Suprapubic skin (tissue), 4 donors: ENCODE data around the gene ANKRD11. TPM values are rescaled to one million over a fixed set of nuclear protein-coding genes. Genes with fewer than 3 reads are reported as not detected.
"Not testable (repeated sequence)": the region's sequence is repeated elsewhere in the genome, so short reads cannot be mapped to it uniquely, and the experiment has no call there.

Source experiments
- DNase-seq, 2 donors: peaks; one replicate each; pipeline ENCODE4 v3.0.0-alpha.2; 2019; ENCODE audit warnings: low spot score in 2 of 2
- H3K27ac ChIP-seq: fragments of 200-600 bp; sonication (generic); one replicate; pipeline ENCODE4 v1.5.1; 2019
- H3K27me3 ChIP-seq: fragments of 200-600 bp; sonication (generic); one replicate; pipeline ENCODE4 v1.5.1; 2019
- H3K36me3 ChIP-seq: fragments of 200-600 bp; sonication (generic); one replicate; pipeline ENCODE4 v1.5.1; 2019
- H3K4me1 ChIP-seq: fragments of 200-600 bp; sonication (generic); one replicate; pipeline ENCODE4 v1.5.1; 2019
- H3K4me3 ChIP-seq: fragments of 200-600 bp; sonication (generic); one replicate; pipeline ENCODE4 v1.5.1; 2019; ENCODE audit warnings: mild to moderate bottlenecking
- H3K9me3 ChIP-seq: fragments of 200-600 bp; sonication (generic); one replicate; pipeline ENCODE4 v1.5.1; 2019
- EP300 ChIP-seq: sonication (generic); formaldehyde crosslinking; IDR thresholded peaks from one replicate; pipeline ENCODE4 v1.6.1; 2017; ENCODE audit warnings: antibody characterized with exemption
- POLR2A ChIP-seq, 2 donors: fragments of 450-650 bp; IDR thresholded peaks; one replicate each; pipeline ENCODE4 v1.6.1; 2017; ENCODE audit warnings: antibody characterized with exemption in 2 of 2, mild to moderate bottlenecking in 2 of 2, moderate library complexity in 2 of 2
- POLR2AphosphoS5 ChIP-seq, 3 donors: sonication (generic); formaldehyde crosslinking; IDR thresholded peaks; one replicate each; pipeline ENCODE4 v1.6.1; 2017; ENCODE audit warnings: antibody characterized with exemption in 3 of 3
- WGBS: methylation state at CpG from one replicate; pipeline ENCODE4 v1.1.5; 2018; 5-methylcytosine and 5-hydroxymethylcytosine counted together
- total RNA-seq, 4 donors: library from RNA; depleted of rRNA; stranded (reverse); fragments of >200 nt; gene quantifications; one replicate each; pipeline ENCODE4 v1.1.0, GENCODE V29; 2016
- TF ChIP-seq, protein P1 (sequence below), 2 donors: fragments of 200-600 bp in 1 of 2; fragments of 450-650 bp in 1 of 2; sonication (generic) in 1 of 2; IDR thresholded peaks; one replicate each; pipeline ENCODE4 v1.5.1; 2016 to 2019; ENCODE audit warnings: antibody characterized with exemption in 2 of 2, mild to moderate bottlenecking in 1 of 2, moderate library complexity in 1 of 2

Gene ANKRD11
- total RNA-seq, 4 donors from 2014 or later: 85.4 to 212 (median 127) TPM

DNA sequence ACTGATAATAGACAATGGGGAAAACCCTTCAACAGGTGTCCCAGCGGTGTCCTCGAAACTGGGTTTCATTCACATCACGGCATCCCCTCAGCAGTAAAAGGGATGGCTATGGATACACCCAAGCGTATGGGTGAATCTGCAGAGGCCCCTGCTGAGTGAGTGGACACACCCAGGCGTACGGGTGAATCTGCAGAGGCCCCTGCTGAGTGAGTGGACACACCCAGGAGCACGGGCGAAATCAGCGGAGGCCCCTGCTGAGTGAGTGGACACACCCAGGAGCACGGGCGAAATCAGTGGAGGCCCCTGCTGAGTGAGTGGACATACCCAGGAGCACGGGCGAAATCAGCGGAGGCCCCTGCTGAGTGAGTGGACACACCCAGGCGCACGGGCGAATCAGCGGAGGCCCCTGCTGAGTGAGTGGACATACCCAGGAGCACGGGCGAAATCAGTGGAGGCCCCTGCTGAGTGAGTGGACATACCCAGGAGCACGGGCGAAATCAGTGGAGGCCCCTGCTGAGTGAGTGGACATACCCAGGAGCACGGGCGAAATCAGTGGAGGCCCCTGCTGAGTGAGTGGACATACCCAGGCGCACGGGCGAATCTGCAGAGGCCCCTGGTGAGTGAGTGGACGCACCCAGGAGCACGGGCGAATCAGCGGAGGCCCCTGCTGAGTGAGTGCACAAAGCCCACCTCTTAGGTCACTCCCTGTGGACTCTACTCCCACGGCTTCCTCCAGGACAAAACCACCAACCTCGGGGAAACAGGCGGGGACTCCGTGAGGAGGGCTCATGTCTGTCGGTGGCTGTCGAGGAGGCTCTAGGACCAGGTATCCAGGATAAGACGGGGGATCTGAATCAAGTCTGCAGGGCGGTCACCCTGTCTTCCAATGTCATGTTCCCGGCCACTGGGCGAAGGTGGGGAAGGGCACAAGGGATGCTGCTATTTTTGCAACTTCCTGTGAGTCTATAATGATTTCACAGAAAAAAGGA lies 161.7 kb downstream of the ANKRD11 start:
- peaks cover 45% of the 10 kb centered on the region for H3K4me1 ChIP-seq
- 90% methylated on average over 41 of the region's 41 CpGs for WGBS
- H3K9me3 ChIP-seq, H3K36me3 ChIP-seq, H3K27ac ChIP-seq, DNase-seq, H3K27me3 ChIP-seq, H3K4me3 ChIP-seq: not testable (repeated sequence)

GRCh38 chr16:89326721-89327120 lies 163.6 kb downstream of the ANKRD11 start:
- no peaks in the 10 kb centered on the region for H3K27me3 ChIP-seq
- TF ChIP-seq POLR2A (IDR thresholded peaks at IDR 0.05) (no peak), EP300 (no peak), POLR2AphosphoS5 (IDR thresholded peaks at IDR 0.05) (no peak)
- TF ChIP-seq, protein P1, sequence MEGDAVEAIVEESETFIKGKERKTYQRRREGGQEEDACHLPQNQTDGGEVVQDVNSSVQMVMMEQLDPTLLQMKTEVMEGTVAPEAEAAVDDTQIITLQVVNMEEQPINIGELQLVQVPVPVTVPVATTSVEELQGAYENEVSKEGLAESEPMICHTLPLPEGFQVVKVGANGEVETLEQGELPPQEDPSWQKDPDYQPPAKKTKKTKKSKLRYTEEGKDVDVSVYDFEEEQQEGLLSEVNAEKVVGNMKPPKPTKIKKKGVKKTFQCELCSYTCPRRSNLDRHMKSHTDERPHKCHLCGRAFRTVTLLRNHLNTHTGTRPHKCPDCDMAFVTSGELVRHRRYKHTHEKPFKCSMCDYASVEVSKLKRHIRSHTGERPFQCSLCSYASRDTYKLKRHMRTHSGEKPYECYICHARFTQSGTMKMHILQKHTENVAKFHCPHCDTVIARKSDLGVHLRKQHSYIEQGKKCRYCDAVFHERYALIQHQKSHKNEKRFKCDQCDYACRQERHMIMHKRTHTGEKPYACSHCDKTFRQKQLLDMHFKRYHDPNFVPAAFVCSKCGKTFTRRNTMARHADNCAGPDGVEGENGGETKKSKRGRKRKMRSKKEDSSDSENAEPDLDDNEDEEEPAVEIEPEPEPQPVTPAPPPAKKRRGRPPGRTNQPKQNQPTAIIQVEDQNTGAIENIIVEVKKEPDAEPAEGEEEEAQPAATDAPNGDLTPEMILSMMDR (IDR thresholded peaks at IDR 0.05): no peak
- H3K4me1 ChIP-seq: peaks cover 65% of the 10 kb centered on the region
- H3K4me3 ChIP-seq: no peak overlapping the region
- WGBS: 84% methylated on average over 7 of the region's 7 CpGs
- peaks cover 5% of the 10 kb centered on the region for H3K36me3 ChIP-seq
- no peak for DNase-seq
- H3K9me3 ChIP-seq: no peaks in the 10 kb centered on the region
- H3K27ac ChIP-seq: no peak overlapping the region

DNA sequence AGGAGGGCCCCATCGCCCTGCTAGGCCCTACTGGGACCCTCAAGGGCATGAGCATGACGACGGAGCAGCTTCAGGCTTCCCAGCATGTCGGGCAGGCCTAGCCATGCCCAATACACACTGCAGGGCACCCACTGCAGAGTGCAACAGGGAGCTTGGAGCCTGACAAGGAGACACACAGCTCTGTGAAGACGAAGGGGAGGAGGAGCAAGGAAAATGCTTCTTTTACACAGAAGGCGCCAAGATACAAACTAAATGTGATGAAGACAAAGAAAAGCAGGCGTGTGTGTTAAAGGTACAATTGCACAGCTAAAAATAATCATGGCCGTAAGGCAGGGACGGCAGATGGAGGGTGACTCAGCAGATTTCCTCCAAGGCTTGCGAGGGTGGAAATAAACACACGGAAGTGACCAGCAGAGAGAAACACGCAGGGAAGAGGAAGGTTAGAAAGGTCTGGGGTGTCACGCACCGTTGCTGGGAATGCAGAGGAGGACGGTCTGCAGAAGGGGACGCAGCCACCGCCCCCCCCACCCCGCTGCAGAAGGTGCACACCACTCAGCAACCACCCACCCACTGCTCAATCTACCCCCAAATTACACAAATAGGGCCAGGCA lies 164.4 kb downstream of the ANKRD11 start:
- TF ChIP-seq, protein P1 (IDR thresholded peaks at IDR 0.05): no peak
- TF ChIP-seq POLR2AphosphoS5 (IDR thresholded peaks at IDR 0.05): peak in 1 of 3 donors; percentile 32
- Histone ChIP-seq H3K27ac (peak overlapping the region; percentile 51), H3K4me3 (no peak overlapping the region), H3K9me3 (no peaks in the 10 kb centered on the region), H3K4me1 (peaks cover 69% of the 10 kb centered on the region), H3K36me3 (peaks cover 5% of the 10 kb centered on the region), H3K27me3 (no peaks in the 10 kb centered on the region)
- DNase-seq: no peak
- WGBS: 18% methylated on average over 16 of the region's 18 CpGs

DNA sequence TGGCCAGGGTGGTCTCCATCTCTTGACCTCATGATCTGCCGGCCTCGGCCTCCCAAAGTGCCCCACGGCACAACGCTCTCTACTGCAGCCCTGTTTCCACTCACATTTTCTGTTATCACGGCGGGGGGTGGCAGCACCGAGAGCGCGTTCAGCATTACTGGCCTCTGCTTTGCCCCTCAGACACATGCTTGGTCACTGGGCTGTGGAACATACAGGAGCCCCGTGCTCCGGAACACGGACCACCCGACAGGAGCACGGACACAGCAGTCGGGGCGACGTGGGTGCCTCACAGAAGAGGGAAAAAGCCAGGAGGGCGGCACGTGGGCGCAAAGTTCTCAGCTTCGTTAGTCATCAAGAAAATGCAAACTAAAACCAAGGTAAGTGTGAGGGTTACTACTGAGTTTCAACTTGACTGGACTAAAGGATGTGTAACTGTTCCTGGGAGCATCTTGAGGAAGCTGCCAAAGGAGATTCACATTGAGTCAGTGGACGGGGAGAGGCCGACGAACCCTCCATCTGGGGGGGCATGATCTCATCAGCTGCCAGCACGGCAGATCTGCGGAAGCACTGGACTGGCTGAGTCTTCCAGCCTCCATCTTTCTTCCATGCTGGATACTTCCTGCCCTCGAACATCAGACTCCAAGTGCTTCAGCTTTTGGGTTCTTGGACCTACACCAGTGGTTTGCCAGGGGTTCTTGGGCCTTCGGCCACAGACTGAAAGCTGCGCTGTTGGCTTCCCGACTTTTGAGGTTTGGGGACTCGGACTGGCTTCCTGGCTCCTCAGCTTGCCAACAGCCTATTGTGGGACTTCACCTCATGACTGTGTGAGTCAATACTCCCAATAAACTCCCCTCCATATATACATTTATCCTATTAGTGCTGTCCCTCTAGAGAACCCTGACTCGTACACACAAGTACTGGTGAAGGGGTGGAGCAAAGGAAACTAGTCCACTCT lies 166.0 kb downstream of the ANKRD11 start:
- no peaks in the 10 kb centered on the region for H3K27me3 ChIP-seq
- H3K36me3 ChIP-seq: peaks cover 5% of the 10 kb centered on the region
- WGBS: 92% methylated on average over 32 of the region's 32 CpGs
- no peak overlapping the region for H3K27ac ChIP-seq
- peaks cover 72% of the 10 kb centered on the region for H3K4me1 ChIP-seq
- TF ChIP-seq POLR2AphosphoS5 (IDR thresholded peaks at IDR 0.05): no peak
- TF ChIP-seq, protein P1 (IDR thresholded peaks at IDR 0.05): no peak
- TF ChIP-seq POLR2A (IDR thresholded peaks at IDR 0.05): no peak
- no peak for TF ChIP-seq EP300
- H3K4me3 ChIP-seq: no peak overlapping the region
- DNase-seq: no peak
- H3K9me3 ChIP-seq: no peaks in the 10 kb centered on the region

DNA sequence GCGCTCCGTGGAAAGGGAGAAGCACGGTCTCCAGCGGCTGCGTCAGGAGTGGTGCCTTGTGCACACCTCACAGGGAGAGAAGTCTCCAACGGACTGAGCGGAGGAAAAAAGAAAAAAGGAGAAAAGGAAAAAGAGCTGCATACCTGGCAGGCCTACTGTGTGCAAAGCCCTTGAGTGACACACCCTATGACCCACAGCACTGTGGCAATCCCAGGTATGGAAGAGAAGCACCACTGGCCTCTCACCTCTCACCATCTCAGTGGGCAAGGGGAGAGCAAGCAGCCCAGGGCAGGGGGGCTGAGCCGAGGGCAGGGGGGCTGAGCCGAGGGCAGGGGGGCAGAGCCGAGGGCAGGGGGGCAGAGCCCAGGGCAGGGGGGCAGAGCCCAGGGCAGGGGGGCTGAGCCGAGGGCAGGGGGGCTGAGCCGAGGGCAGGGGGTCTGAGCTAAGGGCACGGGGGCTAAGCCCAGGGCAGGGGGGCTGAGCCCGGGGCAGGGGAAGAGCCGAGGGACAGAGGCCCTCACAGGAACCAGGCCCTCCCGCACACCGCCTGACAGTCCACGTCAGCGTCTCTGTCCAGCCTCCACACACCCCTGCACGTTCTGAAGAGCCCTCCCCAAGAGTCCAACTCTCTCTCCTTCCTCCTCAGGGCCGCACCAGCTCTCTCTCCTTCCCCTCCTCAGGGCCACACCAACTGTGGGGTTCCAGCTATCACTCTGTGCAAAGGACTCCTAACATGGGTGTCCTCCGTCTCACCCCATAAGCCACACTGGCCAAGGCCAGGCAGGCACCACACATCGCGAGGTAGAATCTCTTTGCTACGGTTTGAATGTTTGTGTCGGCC lies 167.0 kb downstream of the ANKRD11 start:
- Histone ChIP-seq H3K27ac (no peak overlapping the region), H3K4me3 (no peak overlapping the region), H3K27me3 (no peaks in the 10 kb centered on the region), H3K4me1 (peaks cover 80% of the 10 kb centered on the region), H3K9me3 (no peaks in the 10 kb centered on the region), H3K36me3 (peaks cover 3% of the 10 kb centered on the region)
- 87% methylated on average over 23 of the region's 26 CpGs for WGBS
- TF ChIP-seq, protein P1 (IDR thresholded peaks at IDR 0.05): no peak
- TF ChIP-seq POLR2A (IDR thresholded peaks at IDR 0.05): no peak
- no peak for TF ChIP-seq EP300
- TF ChIP-seq POLR2AphosphoS5 (IDR thresholded peaks at IDR 0.05): no peak
- peak in 1 of 2 donors; percentile 44 for DNase-seq
